NCI-H1694 treated with DMSO at 0.1 percent for 48 hours (cell line): ENCODE results near the gene PRKAR1B.

Experiments used
- DNase-seq: peaks from one replicate; lab custom pipeline; 2025; lab: John Stamatoyannopoulos, UW

Gene PRKAR1B

GRCh38 chr7:518630-519483 is 208.2 kb downstream of the PRKAR1B start:
- peak; percentile 43 for DNase-seq

- DNase-seq, result no peak
Observed at GRCh38 chr7:517774-518629, 209.1 kb downstream of the PRKAR1B start.

GRCh38 chr7:516606-517456 is 210.2 kb downstream of the PRKAR1B start:
- no peak for DNase-seq

- DNase-seq, result no peak
Observed at GRCh38 chr7:516216-516605, 210.9 kb downstream of the PRKAR1B start.

- DNase-seq, result no peak
Observed at GRCh38 chr7:515628-516027, 211.5 kb downstream of the PRKAR1B start.

GRCh38 chr7:514651-515598 is 212.2 kb downstream of the PRKAR1B start:
- no peak for DNase-seq

GRCh38 chr7:514242-514641 is 212.8 kb downstream of the PRKAR1B start:
- no peak for DNase-seq

- DNase-seq, result no peak
Observed at GRCh38 chr7:513521-514166, 213.4 kb downstream of the PRKAR1B start.

GRCh38 chr7:512541-513311 is 214.4 kb downstream of the PRKAR1B start:
- DNase-seq, result no peak

- DNase-seq, result no peak
Observed at GRCh38 chr7:512146-512510, 215.0 kb downstream of the PRKAR1B start.

GRCh38 chr7:511476-512145 is 215.5 kb downstream of the PRKAR1B start:
- DNase-seq, result no peak

- no peak for DNase-seq
Observed at GRCh38 chr7:510782-511281, 216.2 kb downstream of the PRKAR1B start.

- DNase-seq, result no peak
Observed at GRCh38 chr7:510131-510481, 217.0 kb downstream of the PRKAR1B start.

GRCh38 chr7:509426-510130 is 217.5 kb downstream of the PRKAR1B start:
- DNase-seq, result no peak

- no peak for DNase-seq
Observed at GRCh38 chr7:508461-509170, 218.5 kb downstream of the PRKAR1B start.

- DNase-seq, result no peak
Observed at GRCh38 chr7:507623-508300, 219.3 kb downstream of the PRKAR1B start.

GRCh38 chr7:506921-507622 is 220.0 kb downstream of the PRKAR1B start:
- DNase-seq, result no peak
